ENCODE data around the gene SERPINC1. TPM values are rescaled to one million over a fixed set of nuclear protein-coding genes. Genes with fewer than 3 reads are reported as not detected.
"Not testable (repeated sequence)": the region's sequence is repeated elsewhere in the genome, so short reads cannot be mapped to it uniquely, and the experiment has no call there.

Gene SERPINC1
- polyA plus RNA-seq, 1 donor: 0.12 TPM

DNA sequence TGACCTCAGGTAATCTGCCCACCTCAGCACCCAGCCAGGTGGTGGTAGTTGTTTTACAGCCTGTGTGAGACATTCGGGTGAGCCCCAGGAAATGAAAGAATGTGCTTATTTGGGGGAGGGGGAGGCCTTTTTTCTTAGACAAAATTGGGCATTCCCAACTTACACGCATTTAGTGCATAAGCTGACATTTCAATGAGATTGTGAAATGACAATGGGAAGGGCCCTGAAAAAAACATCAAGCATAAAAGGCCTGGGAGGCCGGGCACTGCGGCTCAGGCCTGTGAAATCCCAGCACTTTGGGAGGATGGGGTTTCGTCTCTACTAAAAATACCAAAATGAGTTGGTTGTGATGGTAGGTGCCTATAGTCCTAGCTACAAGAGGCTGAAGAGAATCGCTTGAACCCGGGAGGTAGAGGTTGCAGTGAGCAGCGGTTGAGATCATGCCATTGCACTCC lies 54.3 kb downstream of the SERPINC1 start:
- no peak for DNase-seq

DNA sequence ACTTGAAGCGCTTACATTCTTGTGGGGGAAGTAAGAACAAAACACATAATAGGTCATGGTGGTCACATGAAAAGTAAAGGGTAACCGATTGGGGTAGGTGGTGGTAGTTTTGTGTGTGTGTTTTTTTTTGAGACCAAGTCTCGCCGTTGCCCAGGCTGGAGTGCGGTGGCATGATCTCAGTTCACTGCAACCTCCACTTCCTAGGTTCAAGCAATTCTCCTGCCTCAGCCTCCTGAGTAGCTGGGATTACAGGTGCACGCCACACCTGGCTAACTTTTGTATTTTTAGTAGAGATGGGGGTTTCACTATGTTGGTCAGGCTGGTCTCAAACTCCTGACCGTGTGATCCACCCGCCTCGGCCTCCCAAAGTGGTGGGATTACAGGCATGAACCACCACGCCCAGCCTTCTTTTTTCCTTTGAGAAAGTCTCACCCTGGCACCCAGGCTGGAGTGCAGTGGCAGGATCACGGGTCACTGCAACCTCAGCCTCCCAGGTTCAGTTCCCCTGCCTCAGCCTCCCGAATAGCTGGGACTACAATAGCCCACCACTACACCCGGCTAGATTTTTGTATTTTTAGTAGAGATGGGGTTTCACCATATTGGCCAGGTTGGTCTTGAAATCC lies 54.9 kb downstream of the SERPINC1 start:
- not testable (repeated sequence) for DNase-seq

DNA sequence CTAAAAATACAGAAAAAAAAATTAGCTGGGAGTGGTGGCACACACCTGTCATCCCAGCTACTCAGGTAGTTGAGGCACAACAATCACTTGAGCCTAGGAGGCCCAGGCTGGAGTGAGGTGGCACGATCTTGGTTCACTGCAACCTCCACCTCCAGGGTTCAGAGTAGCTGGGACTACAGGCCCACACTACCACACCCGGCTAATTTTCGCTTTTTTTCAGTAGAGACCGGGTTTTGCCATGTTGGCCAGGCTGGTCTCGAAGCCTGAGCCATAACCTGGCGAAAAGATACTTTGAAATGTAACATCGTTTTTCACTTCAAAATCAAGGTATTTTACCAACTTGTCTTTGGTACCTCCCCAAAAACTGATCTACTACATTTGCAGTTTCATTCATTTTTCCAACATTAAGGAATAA lies 55.4 kb downstream of the SERPINC1 start:
- no peak for DNase-seq

DNA sequence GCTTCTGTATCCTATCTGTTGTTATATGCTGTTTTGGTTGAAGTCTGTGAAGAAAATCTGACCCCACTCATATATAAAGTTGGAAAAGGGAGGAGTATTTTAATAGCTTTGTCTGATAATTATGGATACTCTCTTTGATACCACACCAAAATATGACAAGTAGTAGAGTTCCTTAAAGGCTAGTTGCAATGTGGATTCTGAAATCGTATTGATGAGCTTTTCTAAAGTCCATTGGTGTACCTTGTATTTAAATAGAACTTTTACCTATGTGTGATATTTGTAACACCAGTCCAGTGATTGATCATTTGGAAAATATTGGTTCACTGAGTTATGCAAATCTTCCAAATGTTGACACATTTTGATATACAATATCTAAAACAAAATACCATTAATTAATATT lies 57.1 kb downstream of the SERPINC1 start:
- DNase-seq: no peak

DNA sequence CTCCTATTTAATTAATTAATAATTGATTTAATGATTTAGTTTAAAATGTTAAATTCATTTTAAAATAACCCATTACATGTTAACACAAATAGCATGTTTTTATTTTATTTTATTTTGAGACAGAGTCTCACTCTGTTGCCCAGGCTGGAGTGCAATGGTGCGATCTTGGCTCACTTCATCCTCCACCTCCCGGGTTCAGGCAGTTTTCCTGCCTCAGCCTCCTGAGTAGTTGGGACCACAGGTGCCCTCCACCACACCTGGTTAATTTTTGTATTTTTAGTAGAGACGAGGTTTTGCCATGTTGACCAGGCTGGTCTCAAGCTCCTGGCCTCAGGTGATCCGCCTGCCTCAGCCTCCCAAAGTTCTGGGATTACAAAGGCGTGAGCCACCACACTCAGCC lies 57.6 kb downstream of the SERPINC1 start:
- not testable (repeated sequence) for DNase-seq

DNA sequence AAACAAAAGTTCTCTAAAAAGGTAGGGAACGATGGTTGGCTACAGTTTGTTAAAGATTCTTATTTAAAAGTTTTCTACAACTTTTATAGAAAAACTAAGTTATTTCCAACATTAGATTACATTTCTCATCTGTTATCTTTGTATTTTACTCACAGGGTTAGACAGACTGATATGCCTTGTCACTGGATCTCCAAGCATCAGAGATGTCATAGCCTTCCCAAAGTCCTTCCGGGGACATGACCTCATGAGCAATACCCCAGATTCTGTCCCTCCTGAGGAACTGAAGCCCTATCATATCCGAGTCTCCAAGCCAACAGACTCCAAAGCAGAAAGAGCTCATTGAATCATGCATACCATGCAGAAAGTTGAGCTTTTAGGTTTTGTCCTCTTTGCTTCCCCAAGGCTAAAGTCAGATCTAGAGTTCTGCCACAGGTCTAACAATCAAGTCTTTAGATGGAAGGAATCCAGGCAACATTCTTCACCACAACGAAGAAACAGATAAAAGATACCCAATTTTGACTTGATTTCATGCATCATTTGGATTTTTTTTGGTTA lies 59.7 kb downstream of the SERPINC1 start:
- DNase-seq: no peak

DNA sequence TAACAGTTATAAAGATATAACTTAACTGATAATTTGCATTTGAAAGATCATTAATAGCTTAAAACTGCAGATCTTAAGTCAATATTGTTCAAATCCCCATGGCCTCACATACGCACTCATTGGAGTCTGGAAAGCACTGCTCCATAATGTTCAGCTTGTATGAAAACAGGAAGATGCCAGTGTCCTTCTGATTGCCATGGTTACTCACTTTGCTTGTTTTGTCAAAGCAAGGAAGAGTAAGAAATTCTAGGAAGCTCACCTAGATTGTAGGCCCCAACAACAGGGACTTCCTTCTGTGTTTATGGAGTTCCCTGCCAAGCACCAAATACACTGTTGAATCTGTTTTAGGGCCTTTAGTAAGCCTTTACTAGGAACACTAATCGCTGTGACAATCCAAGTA lies 60.2 kb downstream of the SERPINC1 start:
- DNase-seq: no peak

DNA sequence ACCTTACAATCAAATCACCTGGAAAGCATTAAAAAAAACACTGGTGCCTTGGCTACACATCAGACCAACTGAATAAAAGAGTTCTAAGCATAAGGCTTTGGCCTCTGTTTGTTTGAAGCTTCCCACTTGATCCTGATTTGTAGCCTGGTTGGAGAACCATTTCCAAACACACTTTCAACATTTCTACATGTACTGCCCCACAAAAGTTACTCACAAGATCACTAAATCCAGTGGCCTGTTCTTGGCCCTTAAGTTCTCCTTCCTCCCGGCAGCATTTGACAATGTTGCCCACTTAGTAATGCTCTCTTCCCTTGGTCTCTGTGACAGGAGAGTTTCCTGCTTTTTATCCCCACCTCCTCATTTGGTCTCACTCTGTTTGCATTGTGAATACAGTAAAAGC lies 61.1 kb downstream of the SERPINC1 start:
- DNase-seq: no peak

Other genes starting within 250 kb of the SERPINC1 start
- 0.31 TPM for gene ANKRD45, start 247.5 kb downstream of the SERPINC1 start, polyA plus RNA-seq (ENCODE audit: insufficient read length)
- 21.5 TPM for gene KLHL20, start 202.3 kb downstream of the SERPINC1 start, polyA plus RNA-seq (ENCODE audit: insufficient read length)
- gene DARS2, start 92.7 kb downstream of the SERPINC1 start, polyA plus RNA-seq (ENCODE audit: insufficient read length): 13.6 TPM
- 7.3 TPM for gene CENPL, start 92.4 kb downstream of the SERPINC1 start, polyA plus RNA-seq (ENCODE audit: insufficient read length)
- 565 TPM for gene GAS5, start 49.3 kb downstream of the SERPINC1 start, polyA plus RNA-seq (ENCODE audit: insufficient read length)
- 6.1 TPM for gene ZBTB37, start 48.9 kb downstream of the SERPINC1 start, polyA plus RNA-seq (ENCODE audit: insufficient read length)
- gene RC3H1, start 105.0 kb upstream of the SERPINC1 start, polyA plus RNA-seq (ENCODE audit: insufficient read length): 11.0 TPM
- gene RABGAP1L, start 242.2 kb upstream of the SERPINC1 start, polyA plus RNA-seq (ENCODE audit: insufficient read length): 9.2 TPM

Measured in hindlimb muscle (tissue), 1 donor.